ENCODE results near the gene KCNH4.

The KCNH4 gene

GRCh38 chr17:42197564-42198156, 16.7 kb upstream of the KCNH4 start:
- ChIA-PET POLR2A (ENCODE audit: low non-redundant PET) (no interaction called here), CTCF (interaction anchor here (0.6 kb wide), 1 partner anchor 421 kb away, joined by 3 read pairs; no protein-coding TSS in a partner anchor)
- DNase-seq (ENCODE audit: low spot score) = no peak
- H3K27ac ChIP-seq = no peak overlapping the region
- no peak for TF ChIP-seq CTCF (conservative IDR thresholded peaks at IDR 0.05; ENCODE audit: low read depth)

- H3K27ac ChIP-seq = peak within 1 kb of the TSS; percentile 65
- no peak for TF ChIP-seq CTCF (conservative IDR thresholded peaks at IDR 0.05; ENCODE audit: low read depth)
- ChIA-PET POLR2A (ENCODE audit: low non-redundant PET) (no interaction called here), CTCF (interaction anchor here (0.5 to 0.7 kb wide), 4 partner anchors 63 to 360 kb away, joined by 3 to 4 read pairs (median 3); no protein-coding TSS in a partner anchor)
- peak; percentile 72 for DNase-seq (ENCODE audit: low spot score)
Observed at GRCh38 chr17:42193969-42194899, 13.3 kb upstream of the KCNH4 start, which contains the start of gene GHDC. Gene GHDC (minus strand): TSS chr17:42194494. CDS start chr17:42193581, 913 bp downstream.

GRCh38 chr17:42193216-42193968, 12.4 kb upstream of the KCNH4 start:
- H3K27ac ChIP-seq = peak overlapping the region; percentile 65
- DNase-seq (ENCODE audit: low spot score) = no peak
- TF ChIP-seq CTCF (conservative IDR thresholded peaks at IDR 0.05; ENCODE audit: low read depth) = no peak
- POLR2A ChIA-PET (ENCODE audit: low non-redundant PET) = no interaction called here
- CTCF ChIA-PET = interaction anchor here (0.6 kb wide), 1 partner anchor 360 kb away, joined by 3 read pairs; no protein-coding TSS in a partner anchor

GRCh38 chr17:42192189-42193126, 11.5 kb upstream of the KCNH4 start:
- ChIA-PET CTCF (interaction anchor here (1.1 kb wide), 1 partner anchor 130 kb away, joined by 3 read pairs; no protein-coding TSS in a partner anchor), POLR2A (ENCODE audit: low non-redundant PET) (no interaction called here)
- no peak overlapping the region for H3K27ac ChIP-seq
- TF ChIP-seq CTCF (conservative IDR thresholded peaks at IDR 0.05; ENCODE audit: low read depth) = no peak
- DNase-seq (ENCODE audit: low spot score) = no peak

- no peak for TF ChIP-seq CTCF (conservative IDR thresholded peaks at IDR 0.05; ENCODE audit: low read depth)
- no peak overlapping the region for H3K27ac ChIP-seq
- POLR2A ChIA-PET (ENCODE audit: low non-redundant PET) = no interaction called here
- CTCF ChIA-PET = interaction anchor here (1.1 kb wide), 1 partner anchor 131 kb away, joined by 3 read pairs; no protein-coding TSS in a partner anchor
- DNase-seq (ENCODE audit: low spot score) = no peak
Observed at GRCh38 chr17:42191275-42191608, 10.3 kb upstream of the KCNH4 start.
